HG02852 (cell line): ENCODE results near the gene AP2A2.

Experiments used
- ATAC-seq: cut with Tn5 transposase; IDR thresholded peaks from one replicate; pipeline ENCODE4 v1.9.1; 2021; ENCODE audit warnings: mild to moderate bottlenecking, moderate library complexity; ENCODE audit not compliant: unreplicated experiment

AP2A2 gene

DNA sequence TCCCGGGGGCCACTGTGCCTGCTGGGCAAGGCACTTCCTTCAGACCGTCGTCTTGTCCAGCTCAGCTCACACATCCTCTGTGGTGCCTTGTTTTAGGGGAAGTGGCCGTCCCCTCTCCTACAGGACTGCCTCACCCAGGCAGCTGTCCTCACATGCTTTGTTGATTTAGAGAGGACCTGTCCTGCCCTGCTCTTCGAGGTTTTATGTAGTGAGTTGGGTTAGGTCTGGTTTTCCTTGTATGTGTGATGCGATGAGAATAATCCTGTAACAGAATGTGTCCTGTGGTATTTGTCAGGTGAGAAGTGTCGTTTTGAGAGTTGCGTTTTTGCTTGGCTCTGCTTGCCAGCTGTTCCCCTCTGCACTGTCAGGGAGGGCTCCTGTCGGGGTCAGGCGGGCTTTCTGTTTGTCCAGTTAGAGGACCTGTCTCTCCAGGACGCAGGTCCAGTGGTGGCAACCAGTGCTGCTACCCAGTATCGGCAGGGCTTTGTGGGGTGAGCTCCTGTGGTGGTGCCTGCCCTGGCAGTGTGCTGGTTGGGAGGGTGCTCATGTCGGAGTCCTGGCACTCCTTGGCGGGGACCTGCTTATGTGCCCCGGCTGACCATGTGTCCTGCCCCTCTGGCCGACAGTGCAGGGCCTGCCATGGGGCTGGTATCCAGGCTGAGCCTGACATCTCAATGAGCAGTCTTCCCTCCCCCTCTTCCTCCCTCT is 69.5 kb downstream of the AP2A2 start:
- ATAC-seq: no peak

GRCh38 chr11:995752-996420 is 70.2 kb downstream of the AP2A2 start:
- peak; percentile 72 for ATAC-seq

DNA sequence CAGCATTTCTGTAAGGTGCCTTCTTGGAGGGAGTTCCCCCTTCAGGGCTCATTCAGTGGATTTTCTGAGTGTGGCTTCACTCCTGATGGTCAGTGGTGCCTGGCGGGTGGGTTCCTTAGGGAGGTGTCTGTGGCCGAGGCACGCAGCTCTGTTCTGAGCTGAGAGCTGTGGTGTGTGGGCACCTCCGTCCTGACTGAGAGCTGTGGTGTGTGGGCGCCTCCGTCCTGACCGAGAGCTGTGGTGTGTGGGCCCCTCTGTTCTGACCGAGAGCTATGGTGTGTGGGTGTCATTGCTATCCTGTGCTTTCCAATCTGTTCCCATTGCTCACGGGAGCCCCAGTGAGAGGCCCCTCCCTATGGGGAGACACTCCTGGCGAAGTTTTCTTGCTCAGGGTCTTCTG is 71.0 kb downstream of the AP2A2 start:
- peak; percentile 42 for ATAC-seq

DNA sequence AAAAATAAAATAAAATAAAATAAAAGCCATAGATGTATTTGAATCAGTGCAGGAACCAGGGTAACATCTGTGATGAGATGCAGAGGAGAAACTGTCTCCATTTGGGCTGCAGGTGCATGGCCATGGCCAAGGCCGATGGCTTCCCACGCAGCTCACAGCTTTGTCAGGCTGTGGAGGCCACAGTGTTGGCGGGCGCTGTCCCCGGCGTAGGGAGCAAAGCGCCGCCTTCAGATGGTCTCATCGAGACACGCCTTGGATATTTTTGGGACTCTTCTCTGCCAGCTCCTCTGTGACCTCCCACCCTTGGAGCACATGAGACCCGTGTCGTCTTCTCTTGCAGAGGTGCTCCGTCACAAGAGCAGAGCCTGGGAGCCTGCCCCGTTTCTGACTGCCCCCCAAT is 72.2 kb downstream of the AP2A2 start:
- ATAC-seq: no peak

GRCh38 chr11:999009-999408 is 73.3 kb downstream of the AP2A2 start:
- no peak for ATAC-seq

DNA sequence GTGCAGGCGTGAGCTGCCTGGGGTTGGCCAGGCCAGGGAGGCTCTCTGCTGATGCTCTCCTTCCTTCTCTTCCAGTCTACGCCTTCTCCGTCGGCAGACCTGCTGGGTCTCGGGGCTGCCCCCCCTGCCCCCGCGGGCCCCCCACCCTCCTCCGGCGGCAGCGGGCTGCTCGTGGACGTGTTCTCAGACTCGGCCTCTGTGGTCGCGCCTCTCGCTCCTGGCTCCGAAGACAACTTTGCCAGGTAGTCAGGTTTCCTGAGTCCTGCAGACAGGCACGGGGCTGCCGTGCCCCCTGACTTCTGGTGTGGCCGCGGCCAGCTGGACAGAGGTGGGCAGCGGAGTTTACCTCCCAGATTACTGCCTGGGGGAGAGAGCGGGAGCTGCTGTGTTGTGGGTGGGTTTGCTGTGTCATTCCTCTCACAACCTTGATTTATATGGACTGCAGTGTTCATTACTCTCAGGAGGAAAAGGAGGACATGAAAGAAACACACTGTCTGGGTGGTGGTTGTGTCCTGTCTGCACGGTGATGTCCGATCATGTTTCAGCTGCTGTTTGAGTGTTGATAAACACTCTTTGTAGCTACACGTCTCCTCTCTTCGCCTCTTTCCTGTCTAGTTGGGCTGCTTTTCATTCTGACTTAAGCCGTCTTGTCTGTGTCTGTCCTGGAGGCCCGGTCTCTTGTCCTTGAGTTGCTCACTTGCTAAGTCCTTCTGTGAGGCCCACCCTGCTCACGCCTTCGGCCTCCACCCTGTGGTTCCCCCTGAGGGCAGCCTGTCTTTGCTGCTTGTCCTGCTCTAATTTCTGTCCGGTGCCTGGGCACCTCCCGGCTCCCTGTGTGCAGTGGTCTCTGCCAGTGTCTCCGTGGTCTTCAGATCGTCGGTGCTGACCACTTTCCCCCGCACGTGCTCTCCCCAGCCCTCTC is 74.9 kb downstream of the AP2A2 start:
- no peak for ATAC-seq

DNA sequence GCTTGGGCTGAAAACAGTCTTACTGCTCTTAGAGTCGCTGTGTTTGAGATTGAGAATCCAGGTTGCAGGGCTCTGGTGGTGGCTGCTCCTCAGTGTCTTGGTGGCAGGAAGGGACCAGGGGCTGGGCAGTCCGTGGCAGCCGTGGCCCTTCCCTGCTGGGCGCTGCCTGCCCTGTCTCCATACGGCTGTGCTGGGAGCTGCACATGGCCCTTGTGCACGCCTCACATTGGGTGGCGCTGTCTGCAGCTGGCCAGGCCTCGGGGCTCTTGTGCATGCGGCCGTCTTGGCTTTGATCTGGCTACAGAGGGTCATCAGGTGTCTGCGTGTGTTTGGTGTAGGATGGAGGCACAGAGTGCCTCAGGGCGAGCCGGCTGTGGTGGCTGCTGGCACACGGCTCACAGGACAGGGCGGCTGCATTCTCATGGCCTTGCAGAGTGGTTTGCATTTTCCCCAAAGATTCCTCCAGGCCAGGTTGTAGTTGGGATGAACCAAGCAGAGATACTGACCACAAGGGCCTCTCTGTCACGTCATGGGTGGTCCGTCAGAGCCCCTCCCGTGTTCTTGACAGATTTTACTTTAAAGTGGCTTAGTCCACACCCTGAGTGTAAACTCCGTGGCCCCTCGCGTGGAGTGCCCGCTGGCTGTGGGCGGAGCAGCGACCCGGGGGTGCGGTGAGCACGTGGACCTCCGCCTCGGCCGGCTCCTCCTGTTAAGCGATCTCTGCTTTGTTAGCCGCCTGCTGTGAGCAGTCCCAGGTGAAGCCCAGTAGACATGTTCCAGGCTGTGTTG is 76.1 kb downstream of the AP2A2 start:
- no peak for ATAC-seq

GRCh38 chr11:1002406-1002984 is 76.8 kb downstream of the AP2A2 start:
- no peak for ATAC-seq

DNA sequence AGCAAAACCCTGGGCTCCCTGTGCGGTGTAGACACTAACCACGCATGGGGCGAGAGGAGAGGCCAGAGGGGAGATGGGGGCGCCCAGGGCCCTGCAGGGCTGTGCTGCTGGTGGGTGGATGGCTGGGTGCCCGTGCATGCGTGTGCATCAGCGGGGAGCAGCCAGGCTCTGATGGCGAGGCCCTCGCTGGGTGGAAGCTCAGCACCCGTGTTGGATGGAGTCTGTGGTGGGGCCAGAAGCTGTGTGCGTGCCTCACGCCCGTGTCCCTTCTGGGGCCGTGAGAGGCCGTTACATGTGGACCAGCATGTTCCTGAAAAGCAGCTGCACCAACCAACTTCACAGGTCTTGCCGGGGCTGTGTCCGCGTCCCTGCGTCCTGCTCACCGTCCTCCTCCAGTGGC is 77.5 kb downstream of the AP2A2 start:
- ATAC-seq: no peak

- ATAC-seq: no peak
Observed at GRCh38 chr11:1005928-1006327, 80.3 kb downstream of the AP2A2 start.

DNA sequence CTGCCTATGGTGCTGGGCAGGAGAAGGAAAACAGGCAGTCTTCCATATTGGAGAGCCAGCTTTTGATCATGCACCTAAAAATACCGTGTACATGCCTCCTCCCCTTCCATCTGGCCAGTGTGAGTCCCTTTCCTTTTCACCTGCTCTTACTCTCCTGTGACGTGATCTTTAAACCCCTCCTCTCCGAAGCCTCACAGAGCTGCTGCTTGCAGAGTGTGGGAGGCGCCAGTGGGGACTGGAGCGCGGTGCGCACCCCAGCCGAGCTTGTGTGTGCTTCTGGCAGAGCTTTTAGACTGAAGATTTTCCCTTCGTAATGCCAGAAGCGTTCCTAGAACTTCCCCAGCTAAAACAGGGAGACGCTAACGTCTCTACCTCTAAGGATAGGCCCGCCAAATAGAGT is 81.1 kb downstream of the AP2A2 start:
- no peak for ATAC-seq

DNA sequence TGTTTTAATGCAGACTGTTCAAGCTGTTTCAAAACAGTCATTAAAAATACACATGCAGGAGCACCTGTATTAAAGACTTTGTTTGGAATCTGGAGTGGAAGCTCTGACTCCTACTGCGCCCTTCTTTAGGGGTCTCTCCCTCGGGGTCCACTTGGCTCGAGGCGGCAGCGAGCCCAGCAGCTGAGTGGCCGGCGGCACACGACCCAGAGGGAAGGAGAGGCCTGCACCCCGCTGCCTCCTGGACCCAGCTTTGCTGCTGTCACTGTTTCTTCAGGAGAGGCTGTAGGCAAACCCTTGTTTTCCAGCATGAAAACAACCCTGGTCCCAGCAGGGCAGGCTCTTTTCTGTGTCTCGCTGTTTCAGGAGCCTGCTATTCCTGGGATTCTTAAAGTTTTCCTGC is 81.6 kb downstream of the AP2A2 start:
- no peak for ATAC-seq

DNA sequence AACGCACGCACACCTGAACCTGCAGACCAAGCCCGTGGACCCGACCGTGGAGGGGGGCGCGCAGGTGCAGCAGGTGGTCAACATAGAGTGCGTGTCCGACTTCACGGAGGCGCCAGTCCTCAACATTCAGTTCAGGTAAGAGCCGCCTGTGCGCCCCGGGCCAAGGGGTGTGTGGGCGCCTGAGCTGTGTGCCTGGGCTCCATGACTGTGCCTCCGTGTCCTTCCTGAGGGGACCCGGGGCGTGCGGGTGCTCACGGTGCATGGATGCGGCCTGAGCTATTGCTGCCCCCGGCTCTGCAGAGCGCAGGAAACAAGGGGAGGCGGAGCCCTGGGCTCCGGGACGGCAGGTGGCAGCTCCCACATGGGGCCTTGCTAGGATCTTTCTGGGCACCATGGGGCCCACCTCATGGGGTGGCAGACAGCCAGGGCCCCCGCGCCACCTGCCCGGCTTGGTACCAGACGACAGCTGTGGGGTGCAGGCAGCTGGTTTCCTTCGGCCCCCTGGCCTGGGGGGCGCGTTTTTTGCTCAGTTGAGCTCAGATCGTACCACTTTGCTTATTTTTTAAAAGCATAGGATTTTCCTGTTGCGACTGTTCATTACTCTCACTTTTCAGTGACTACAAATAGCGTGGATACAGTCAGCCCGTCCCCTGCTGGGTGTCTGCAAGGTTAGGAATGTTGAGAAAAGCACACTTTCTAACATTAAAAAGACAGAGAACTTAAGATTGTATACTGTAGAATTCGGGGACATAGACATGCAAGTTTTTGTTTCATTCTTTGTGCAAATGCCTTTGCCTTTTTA is 82.5 kb downstream of the AP2A2 start:
- no peak for ATAC-seq

DNA sequence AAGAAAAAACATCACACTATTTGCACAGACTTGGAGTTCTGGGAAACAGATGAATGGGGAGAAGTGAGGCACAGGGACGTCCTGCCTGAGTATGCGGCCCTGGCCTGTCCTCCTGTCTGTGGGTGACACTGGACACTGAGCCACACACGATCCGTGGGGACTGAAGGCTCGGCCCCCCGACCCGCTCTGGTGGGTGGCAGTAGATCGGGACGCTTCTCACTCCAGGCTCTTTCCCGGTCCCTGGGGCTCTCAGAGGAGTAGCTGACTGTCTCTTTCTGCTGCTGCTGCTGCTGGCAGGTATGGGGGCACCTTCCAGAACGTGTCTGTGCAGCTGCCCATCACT is 83.1 kb downstream of the AP2A2 start:
- ATAC-seq: no peak

DNA sequence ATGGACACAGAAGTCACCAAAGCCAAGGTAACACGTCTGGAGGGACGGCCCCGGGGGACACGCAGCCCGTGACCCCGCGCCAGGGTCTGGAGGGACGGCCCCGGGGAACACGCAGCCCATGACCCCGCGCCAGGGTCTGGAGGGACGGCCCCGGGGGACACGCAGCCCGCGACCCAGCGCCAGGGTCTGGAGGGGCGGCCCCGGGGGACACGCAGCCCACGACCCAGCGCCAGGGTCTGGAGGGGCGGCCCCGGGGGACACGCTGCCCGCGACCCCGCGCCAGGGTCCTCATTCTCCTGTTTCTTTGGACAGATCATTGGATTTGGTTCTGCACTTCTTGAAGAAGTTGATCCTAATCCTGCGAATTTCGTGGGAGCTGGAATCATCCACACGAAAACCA is 83.7 kb downstream of the AP2A2 start:
- ATAC-seq: no peak

- no peak for ATAC-seq
Observed at GRCh38 chr11:1009991-1010390, 84.3 kb downstream of the AP2A2 start.

GRCh38 chr11:1010551-1011319 is 85.1 kb downstream of the AP2A2 start:
- ATAC-seq: no peak

DNA sequence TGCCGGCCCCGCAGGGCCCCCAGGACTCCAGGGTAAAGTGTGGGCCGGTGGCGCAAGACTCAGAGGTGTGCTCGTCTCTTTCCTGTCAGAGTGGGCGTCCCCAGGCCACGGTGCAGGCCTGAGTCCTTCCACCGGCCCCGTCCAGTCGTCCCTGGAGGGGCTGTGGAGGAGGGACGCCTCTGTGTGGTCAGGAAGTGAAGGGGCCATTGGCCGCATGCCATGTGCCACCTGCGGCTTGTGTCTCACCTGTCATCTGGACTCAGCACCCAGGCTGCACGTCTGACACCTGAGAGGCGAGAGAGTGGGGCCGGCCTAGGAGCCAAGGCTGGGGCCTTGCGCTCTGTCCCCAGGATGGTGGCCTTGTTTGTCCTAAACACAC is 85.6 kb downstream of the AP2A2 start:
- ATAC-seq: no peak

GRCh38 chr11:1012291-1012690 is 86.6 kb downstream of the AP2A2 start:
- no peak for ATAC-seq
